IPS DF 6.9 (cell line): ENCODE measurements around the gene WDR37.

ENCODE experiments used
- DNase-seq: peaks from one replicate; pipeline ENCODE4 v3.0.0-alpha.2; 2013; ENCODE audit warnings: low read depth, low spot score
- H3K27ac ChIP-seq: one replicate; pipeline ENCODE4 v1.5.1; 2013; ENCODE audit warnings: low read length, control low read depth
- H3K27me3 ChIP-seq: 2 replicates; pipeline ENCODE4 v1.6.1; 2013; ENCODE audit warnings: mild to moderate bottlenecking, low read length; ENCODE audit not compliant: control insufficient read depth, insufficient read depth
- H3K36me3 ChIP-seq: 2 replicates; pipeline ENCODE4 v1.6.1; 2013; ENCODE audit warnings: low read length; ENCODE audit not compliant: control insufficient read depth, insufficient read depth
- H3K4me1 ChIP-seq: 2 replicates; pipeline ENCODE4 v1.6.1; 2013; ENCODE audit warnings: low read length; ENCODE audit not compliant: control insufficient read depth, insufficient read depth
- H3K4me3 ChIP-seq: 2 replicates; pipeline ENCODE4 v1.5.1; 2013; ENCODE audit warnings: mild to moderate bottlenecking, low read length
- H3K9me3 ChIP-seq: 2 replicates; pipeline ENCODE4 v1.6.1; 2013; ENCODE audit warnings: low read length, inconsistent platforms; ENCODE audit not compliant: control insufficient read depth, insufficient read depth
- WGBS: extraction: QIAGEN DNeasy Blood & Tissue Kit; methylation state at CpG from one replicate; pipeline ENCODE4 v1.1.7; 2013; ENCODE audit warnings: mixed read lengths, missing lambda C conversion rate; ENCODE audit not compliant: insufficient read length, insufficient coverage; 5-methylcytosine and 5-hydroxymethylcytosine counted together

WDR37 gene

GRCh38 chr10:1101946-1102345, 45.8 kb downstream of the WDR37 start:
- Histone ChIP-seq H3K36me3 (peaks cover 10% of the 10 kb centered on the region; the same call in 1 of the 2 replicates), H3K4me1 (no peaks in the 10 kb centered on the region), H3K4me3 (no peak overlapping the region), H3K27ac (no peak overlapping the region), H3K9me3 (no peaks in the 10 kb centered on the region), H3K27me3 (no peaks in the 10 kb centered on the region)
- DNase-seq: no peak
- no CpG with 5 or more reads among the region's 37 CpGs for WGBS

GRCh38 chr10:1102416-1102815, 46.2 kb downstream of the WDR37 start:
- Histone ChIP-seq H3K27ac (no peak overlapping the region), H3K4me1 (no peaks in the 10 kb centered on the region), H3K4me3 (no peak overlapping the region), H3K36me3 (peaks cover 9% of the 10 kb centered on the region; the same call in 1 of the 2 replicates), H3K9me3 (no peaks in the 10 kb centered on the region), H3K27me3 (no peaks in the 10 kb centered on the region)
- no CpG with 5 or more reads among the region's 7 CpGs for WGBS
- no peak for DNase-seq

- WGBS: no CpG with 5 or more reads among the region's 2 CpGs
- Histone ChIP-seq H3K36me3 (peaks cover 5% of the 10 kb centered on the region; the same call in 1 of the 2 replicates), H3K27me3 (no peaks in the 10 kb centered on the region), H3K4me3 (no peak overlapping the region), H3K27ac (no peak overlapping the region), H3K4me1 (no peaks in the 10 kb centered on the region), H3K9me3 (no peaks in the 10 kb centered on the region)
- DNase-seq: no peak
Measured at GRCh38 chr10:1102831-1103230, 46.6 kb downstream of the WDR37 start.

GRCh38 chr10:1103551-1103950, 47.4 kb downstream of the WDR37 start:
- Histone ChIP-seq H3K4me3 (no peak overlapping the region), H3K27me3 (no peaks in the 10 kb centered on the region), H3K27ac (no peak overlapping the region), H3K4me1 (no peaks in the 10 kb centered on the region), H3K9me3 (no peaks in the 10 kb centered on the region), H3K36me3 (peaks cover 5% of the 10 kb centered on the region; the same call in 1 of the 2 replicates)
- DNase-seq: no peak
- no CpG with 5 or more reads among the region's 18 CpGs for WGBS

- H3K36me3 ChIP-seq: peaks cover 5% of the 10 kb centered on the region; the same call in 1 of the 2 replicates
- WGBS: 100% methylated on average over 1 of the region's 14 CpGs
- DNase-seq: no peak
- H3K4me3 ChIP-seq: no peak overlapping the region
- no peaks in the 10 kb centered on the region for H3K9me3 ChIP-seq
- H3K27ac ChIP-seq: no peak overlapping the region
- H3K27me3 ChIP-seq: no peaks in the 10 kb centered on the region
- no peaks in the 10 kb centered on the region for H3K4me1 ChIP-seq
Measured at GRCh38 chr10:1104971-1105370, 48.8 kb downstream of the WDR37 start.

GRCh38 chr10:1107004-1107403, 50.8 kb downstream of the WDR37 start:
- H3K27me3 ChIP-seq: no peaks in the 10 kb centered on the region
- H3K36me3 ChIP-seq: peaks cover 4% of the 10 kb centered on the region; the same call in 1 of the 2 replicates
- H3K9me3 ChIP-seq: no peaks in the 10 kb centered on the region
- H3K4me3 ChIP-seq: no peak overlapping the region
- no CpG with 5 or more reads among the region's 15 CpGs for WGBS
- 0 out of 2 replicates have a peak, but pooled peaks cover 2% of the 10 kb centered on the region for H3K4me1 ChIP-seq
- no peak for DNase-seq
- no peak overlapping the region for H3K27ac ChIP-seq

GRCh38 chr10:1107679-1108078, 51.5 kb downstream of the WDR37 start:
- H3K9me3 ChIP-seq: no peaks in the 10 kb centered on the region
- H3K27ac ChIP-seq: no peak overlapping the region
- no peak overlapping the region for H3K4me3 ChIP-seq
- no CpG with 5 or more reads among the region's 6 CpGs for WGBS
- no peak for DNase-seq
- peaks cover 3% of the 10 kb centered on the region; the same call in 1 of the 2 replicates for H3K36me3 ChIP-seq
- H3K4me1 ChIP-seq: 0 out of 2 replicates have a peak, but pooled peaks cover 2% of the 10 kb centered on the region
- no peaks in the 10 kb centered on the region for H3K27me3 ChIP-seq

GRCh38 chr10:1109795-1110673, 53.8 kb downstream of the WDR37 start:
- DNase-seq: peak; percentile 64
- H3K36me3 ChIP-seq: peaks cover under 1% of the 10 kb centered on the region; the same call in 1 of the 2 replicates

GRCh38 chr10:1110674-1111119, 54.5 kb downstream of the WDR37 start:
- H3K9me3 ChIP-seq: no peaks in the 10 kb centered on the region
- H3K4me3 ChIP-seq: no peak overlapping the region
- no peak overlapping the region for H3K27ac ChIP-seq
- no CpG with 5 or more reads among the region's 12 CpGs for WGBS
- H3K36me3 ChIP-seq: no peaks in the 10 kb centered on the region
- H3K27me3 ChIP-seq: no peaks in the 10 kb centered on the region
- 0 out of 2 replicates have a peak, but pooled peaks cover 2% of the 10 kb centered on the region for H3K4me1 ChIP-seq
- no peak for DNase-seq

More at GRCh38 chr10:1109795-1110673, 53.8 kb downstream of the WDR37 start:
- H3K27ac ChIP-seq: no peak overlapping the region
- no peaks in the 10 kb centered on the region for H3K27me3 ChIP-seq
- H3K9me3 ChIP-seq: no peaks in the 10 kb centered on the region
- no CpG with 5 or more reads among the region's 32 CpGs for WGBS
- H3K4me3 ChIP-seq: no peak overlapping the region
- H3K4me1 ChIP-seq: 0 out of 2 replicates have a peak, but pooled peaks cover 2% of the 10 kb centered on the region

- no peak overlapping the region for H3K27ac ChIP-seq
- H3K4me3 ChIP-seq: no peak overlapping the region
- DNase-seq: no peak
- H3K27me3 ChIP-seq: no peaks in the 10 kb centered on the region
- H3K4me1 ChIP-seq: 0 out of 2 replicates have a peak, but pooled peaks cover 2% of the 10 kb centered on the region
- no peaks in the 10 kb centered on the region for H3K36me3 ChIP-seq
- WGBS: no CpG with 5 or more reads among the region's 10 CpGs
- no peaks in the 10 kb centered on the region for H3K9me3 ChIP-seq
Measured at GRCh38 chr10:1114315-1114714, 58.1 kb downstream of the WDR37 start.
